B cell (primary cell): ENCODE data around the gene NRXN2. TPM values are rescaled to one million over a fixed set of nuclear protein-coding genes. Genes with fewer than 3 reads are reported as not detected.

Experiments used
- ATAC-seq: fragments of 200-7000 bp; cut with Tn5 transposase; one replicate; pipeline ENCODE4 v1.10.0; 2021; ENCODE audit warnings: low read depth, mild to moderate bottlenecking, moderate number of reproducible peaks, moderate library complexity
- CTCF ChIA-PET: fragments of 350-600 bp; sonication (Branson Sonifier 250); formaldehyde crosslinking; loops from one replicate; lab custom pipeline; 2021; ENCODE audit warnings: antibody characterized with exemption, inconsistent platforms; lab: Charles Lee
- POLR2A ChIA-PET: fragments of 350-600 bp; sonication (Branson Sonifier 250); formaldehyde crosslinking; loops from one replicate; lab custom pipeline; 2021; ENCODE audit warnings: antibody characterized with exemption; lab: Charles Lee
- DNase-seq: peaks from one replicate; pipeline ENCODE4 v3.0.0; 2013
- H2AFZ ChIP-seq: 2 replicates; pipeline ENCODE4 v1.6.1; 2012; ENCODE audit warnings: mild to moderate bottlenecking, low read depth, low read length; ENCODE audit not compliant: insufficient read depth, poor library complexity, severe bottlenecking
- H3K27ac ChIP-seq, 2 donors: 1 replicate in 1 of 2; 2 replicates in 1 of 2; pipeline ENCODE4 v1.5.1; 2012 to 2013; ENCODE audit warnings: low read length in 2 of 2, mild to moderate bottlenecking in 2 of 2, moderate library complexity in 1 of 2
- H3K27me3 ChIP-seq, 4 experiments: fragments of 200-600 bp in 1 of 4; sonication (generic) in 1 of 4; replicated peaks in 1 of 4; 1 replicate in 2 of 4; 2 replicates in 2 of 4; pipeline versions ENCODE4 v1.6.1 to v1.7.0; 2013 to 2016; ENCODE audit warnings: low read length in 3 of 4, mild to moderate bottlenecking in 2 of 4, mixed read lengths in 1 of 4, moderate library complexity in 1 of 4; ENCODE audit not compliant: insufficient read depth in 4 of 4, control insufficient read depth in 3 of 4; ENCODE audit errors: control extremely low read depth in 1 of 4
- H3K36me3 ChIP-seq, 2 experiments: replicated peaks in 1 of 2; 1 replicate in 1 of 2; 2 replicates in 1 of 2; pipeline versions ENCODE4 v1.6.1 to v1.7.1; 2013; ENCODE audit warnings: low read length in 1 of 2; ENCODE audit not compliant: insufficient read depth in 2 of 2, control insufficient read depth in 1 of 2; ENCODE audit errors: control extremely low read depth in 1 of 2, extremely low read depth in 1 of 2
- H3K4me1 ChIP-seq, 2 donors: fragments of 200-600 bp in 1 of 2; sonication (generic) in 1 of 2; 1 replicate in 1 of 2; 2 replicates in 1 of 2; pipeline versions ENCODE4 v1.5.1 to v1.6.1; 2013 to 2017; ENCODE audit warnings: low read length in 2 of 2; ENCODE audit not compliant: control insufficient read depth in 2 of 2, insufficient read depth in 2 of 2
- H3K4me2 ChIP-seq: replicated peaks from 2 replicates; pipeline ENCODE3; 2012; ENCODE audit warnings: mild to moderate bottlenecking, low read depth, low read length; ENCODE audit not compliant: poor library complexity, severe bottlenecking
- H3K4me3 ChIP-seq, 5 experiments: fragments of 200-600 bp in 1 of 5; sonication (generic) in 1 of 5; 1 replicate in 3 of 5; 2 replicates in 2 of 5; pipeline versions ENCODE4 v1.5.1 to v1.7.0; 2011 to 2016; ENCODE audit warnings: low read length in 4 of 5, mild to moderate bottlenecking in 4 of 5, low read depth in 2 of 5, control low read depth in 1 of 5, moderate library complexity in 1 of 5; ENCODE audit not compliant: insufficient read depth in 1 of 5; ENCODE audit errors: control extremely low read depth in 1 of 5, extremely low read depth in 1 of 5
- H3K79me2 ChIP-seq: fragments of 200-600 bp; sonication (generic); one replicate; pipeline ENCODE4 v1.6.0; 2016; ENCODE audit warnings: low read length; ENCODE audit not compliant: control insufficient read depth, insufficient read depth
- H3K9ac ChIP-seq: fragments of 200-600 bp; sonication (generic); 2 replicates; pipeline ENCODE4 v1.6.1; 2017; ENCODE audit warnings: mild to moderate bottlenecking, low read length, moderate library complexity
- H3K9me3 ChIP-seq, 3 donors: one replicate each; pipeline versions ENCODE4 v1.6.1 to v1.7.1; 2013; ENCODE audit warnings: low read length in 2 of 3; ENCODE audit not compliant: control insufficient read depth in 2 of 3, insufficient read depth in 1 of 3; ENCODE audit errors: control extremely low read depth in 1 of 3
- H4K20me1 ChIP-seq: 2 replicates; pipeline ENCODE4 v1.6.0; 2012; ENCODE audit warnings: mild to moderate bottlenecking, low read length; ENCODE audit not compliant: insufficient read depth, control insufficient read depth, poor library complexity, severe bottlenecking
- H3K27ac Mint-ChIP-seq: one replicate; pipeline ENCODE4 v1.8.0; 2021; ENCODE audit warnings: mixed read lengths
- H3K27me3 Mint-ChIP-seq: one replicate; pipeline ENCODE4 v1.8.0; 2021; ENCODE audit warnings: mixed read lengths
- H3K4me1 Mint-ChIP-seq: one replicate; pipeline ENCODE4 v1.8.0; 2021; ENCODE audit warnings: mixed read lengths
- H3K4me3 Mint-ChIP-seq: one replicate; pipeline ENCODE4 v1.8.0; 2021; ENCODE audit warnings: mixed read lengths
- H3K9me3 Mint-ChIP-seq: one replicate; pipeline ENCODE4 v1.8.0; 2022; ENCODE audit warnings: mixed read lengths; ENCODE audit not compliant: insufficient read depth
- EZH2 ChIP-seq: IDR thresholded peaks from 2 replicates; pipeline ENCODE4 v1.6.1; 2012; ENCODE audit warnings: borderline replicate concordance, low read depth, mild to moderate bottlenecking, moderate library complexity, low read length; ENCODE audit not compliant: insufficient read depth, poor library complexity, severe bottlenecking
- WGBS: methylation state at CpG from one replicate; pipeline ENCODE4 v1.1.5; 2013; ENCODE audit warnings: missing lambda C conversion rate; ENCODE audit not compliant: insufficient coverage; 5-methylcytosine and 5-hydroxymethylcytosine counted together
- intact Hi-C: fragments of 100-400 bp; cut with micrococcal nuclease; formaldehyde crosslinking; loops from one replicate; pipeline ENCODE4 v1.10.0; 2022
- polyA plus RNA-seq: library from polyadenylated mRNA; depleted of rRNA; stranded (reverse); fragments of >200 nt; gene quantifications from 2 replicates; pipeline ENCODE4 v1.2.3, GENCODE V29; 2012
- total RNA-seq, 2 donors: library from RNA; stranded (reverse); fragments of 120-200 nt in 1 of 2; gene quantifications; 1 replicate in 1 of 2; 2 replicates in 1 of 2; pipeline versions ENCODE4 v1.2.3 to v1.2.4, GENCODE V29; 2013 to 2022
- TF ChIP-seq, protein P1 (sequence below): fragments of 200-600 bp; IDR thresholded peaks from one replicate; pipeline ENCODE4 v1.8.0; 2022; ENCODE audit warnings: antibody characterized with exemption, mild to moderate bottlenecking

Gene NRXN2
- total and polyA plus RNA-seq, 2 donors (not counting 1 experiment from before 2014, with no cell fraction given) = 0.01 to 0.52 TPM

DNA sequence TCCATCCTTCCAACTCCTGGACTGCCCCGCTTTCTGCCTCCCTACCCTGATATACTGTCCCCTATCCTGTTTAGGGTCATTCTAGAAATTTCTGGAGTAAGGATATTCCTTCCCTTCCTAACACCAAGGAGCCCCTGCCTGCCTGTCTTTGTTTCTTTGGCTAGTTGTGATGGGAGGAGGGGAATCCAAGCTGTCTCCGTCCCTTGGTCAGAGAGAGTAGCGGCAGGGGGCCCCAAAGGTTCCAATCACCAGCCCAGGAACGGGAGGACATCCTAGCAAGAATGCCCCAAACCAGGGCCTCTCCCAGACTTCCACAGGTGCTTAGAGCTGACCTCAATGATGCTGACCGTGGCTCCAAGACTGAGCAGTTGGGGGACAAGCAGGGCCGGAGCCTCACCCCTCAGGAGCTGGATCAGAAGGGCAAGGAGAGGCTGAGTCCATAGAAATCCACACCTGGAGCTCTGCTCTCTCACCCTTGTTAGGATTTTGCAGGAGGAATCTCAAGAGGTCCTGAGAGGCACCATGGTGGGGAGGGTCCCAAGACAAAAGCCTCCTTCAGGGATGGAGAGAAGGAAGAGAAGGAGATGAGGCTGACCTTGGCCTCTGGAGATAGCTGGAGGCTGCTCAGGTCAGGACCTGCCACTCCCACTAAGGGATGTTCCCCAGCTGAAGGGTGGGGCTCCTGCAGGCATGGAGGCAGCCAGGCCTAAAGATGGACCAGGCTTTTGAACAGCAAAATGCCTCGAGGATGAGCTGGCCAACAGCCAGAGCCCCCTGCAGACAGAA lies 118.3 kb downstream of the NRXN2 start:
- H3K4me1 ChIP-seq = peaks cover 0 to 2% of the 10 kb centered on the region in 2 donors
- WGBS = 74% methylated on average over 6 of the region's 7 CpGs

More for the DNA sequence above, 118.3 kb downstream of the NRXN2 start:
- no peak overlapping the region for H3K27ac Mint-ChIP-seq
- Histone ChIP-seq H3K27me3 (peaks cover 0 to 6% (median 0%) of the 10 kb centered on the region in 4 experiments), H3K79me2 (no peaks in the 10 kb centered on the region), H3K36me3 (no peaks in the 10 kb centered on the region), H3K27ac (no peak overlapping the region), H3K4me3 (no peak overlapping the region), H3K9ac (no peak overlapping the region), H3K9me3 (no peaks in the 10 kb centered on the region), H4K20me1 (no peaks in the 10 kb centered on the region), H3K4me2 (no peak overlapping the region), H2AFZ (no peak overlapping the region)
- TF ChIP-seq, protein P1, sequence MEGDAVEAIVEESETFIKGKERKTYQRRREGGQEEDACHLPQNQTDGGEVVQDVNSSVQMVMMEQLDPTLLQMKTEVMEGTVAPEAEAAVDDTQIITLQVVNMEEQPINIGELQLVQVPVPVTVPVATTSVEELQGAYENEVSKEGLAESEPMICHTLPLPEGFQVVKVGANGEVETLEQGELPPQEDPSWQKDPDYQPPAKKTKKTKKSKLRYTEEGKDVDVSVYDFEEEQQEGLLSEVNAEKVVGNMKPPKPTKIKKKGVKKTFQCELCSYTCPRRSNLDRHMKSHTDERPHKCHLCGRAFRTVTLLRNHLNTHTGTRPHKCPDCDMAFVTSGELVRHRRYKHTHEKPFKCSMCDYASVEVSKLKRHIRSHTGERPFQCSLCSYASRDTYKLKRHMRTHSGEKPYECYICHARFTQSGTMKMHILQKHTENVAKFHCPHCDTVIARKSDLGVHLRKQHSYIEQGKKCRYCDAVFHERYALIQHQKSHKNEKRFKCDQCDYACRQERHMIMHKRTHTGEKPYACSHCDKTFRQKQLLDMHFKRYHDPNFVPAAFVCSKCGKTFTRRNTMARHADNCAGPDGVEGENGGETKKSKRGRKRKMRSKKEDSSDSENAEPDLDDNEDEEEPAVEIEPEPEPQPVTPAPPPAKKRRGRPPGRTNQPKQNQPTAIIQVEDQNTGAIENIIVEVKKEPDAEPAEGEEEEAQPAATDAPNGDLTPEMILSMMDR = no peak
- no peak for TF ChIP-seq EZH2
- ChIA-PET POLR2A (interaction anchor here (0.6 kb wide), 1 partner anchor 31 kb away, joined by 7 read pairs; no protein-coding TSS in a partner anchor), CTCF (no interaction called here)
- H3K4me1 Mint-ChIP-seq = peaks cover 3% of the 10 kb centered on the region
- intact Hi-C loops = no loop called here
- no peaks in the 10 kb centered on the region for H3K9me3 Mint-ChIP-seq
- DNase-seq = no peak
- peaks cover 4% of the 10 kb centered on the region for H3K27me3 Mint-ChIP-seq
- H3K4me3 Mint-ChIP-seq = no peak overlapping the region
- ATAC-seq = no peak
